ENCODE data around the gene PLOD2. TPM values are rescaled to one million over a fixed set of nuclear protein-coding genes. Genes with fewer than 3 reads are reported as not detected.

PLOD2 gene
- total and polyA plus RNA-seq, 4 donors: 18.6 to 57.0 (median 24.3) TPM

DNA sequence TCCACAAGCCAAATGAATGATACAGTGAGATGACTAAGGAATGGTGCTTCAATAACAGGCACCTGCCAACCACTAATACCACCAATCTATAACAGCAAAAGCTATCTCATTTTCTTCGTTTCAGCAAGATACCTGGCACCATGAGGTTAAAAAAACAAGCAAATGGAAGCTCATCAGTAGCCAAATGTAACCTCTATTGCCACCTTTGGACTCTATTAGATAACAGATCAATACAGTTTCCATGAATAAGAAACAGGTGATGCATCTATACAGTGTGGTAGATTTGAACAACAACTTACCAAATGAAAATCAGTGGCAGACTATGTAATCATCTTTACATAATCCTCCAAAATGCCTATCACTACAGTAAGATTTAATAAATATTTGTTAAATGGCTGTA lies 32.8 kb downstream of the PLOD2 start:
- peaks cover 2 to 32% (median 19%) of the 10 kb centered on the region in 4 donors for H3K4me1 ChIP-seq (ENCODE audit: control insufficient read depth in 4 of 4, insufficient read depth in 4 of 4, low read length in 3 of 4)
- H3K4me3 ChIP-seq (ENCODE audit: low read depth in 1 of 3, low read length in 3 of 3): no peak overlapping the region
- WGBS: 28% methylated on average over 1 of the region's 1 CpG
- no peak for DNase-seq (ENCODE audit: low spot score)
- no peaks in the 10 kb centered on the region for H3K9me3 ChIP-seq (ENCODE audit: control insufficient read depth in 4 of 4, low read length in 3 of 4)
- H3K36me3 ChIP-seq (ENCODE audit: control insufficient read depth in 4 of 4, insufficient read depth in 3 of 4, low read depth in 1 of 4, low read length in 3 of 4): no peaks in the 10 kb centered on the region
- H3K27me3 ChIP-seq (ENCODE audit: control insufficient read depth in 4 of 4, insufficient read depth in 4 of 4, low read length in 3 of 4): no peaks in the 10 kb centered on the region
- H3K27ac ChIP-seq (ENCODE audit: low read depth in 1 of 2, low read length in 2 of 2): peak overlapping the region; percentile 52 to 62
- no peak overlapping the region for H3K9ac ChIP-seq (ENCODE audit: low read depth in 1 of 2, low read length in 2 of 2)
- TF ChIP-seq NR2F2 (IDR thresholded peaks at IDR 0.05) (no peak), EGR1 (IDR thresholded peaks at IDR 0.05; ENCODE audit: low read depth in 2 of 2) (no peak), JUND (IDR thresholded peaks at IDR 0.05) (no peak), TAF1 (conservative IDR thresholded peaks at IDR 0.05) (no peak), FOXA1 (IDR thresholded peaks at IDR 0.05) (no peak), YY1 (IDR thresholded peaks at IDR 0.05) (peak; percentile 35), GABPA (IDR thresholded peaks at IDR 0.05 in 1 of 2, conservative IDR thresholded peaks at IDR 0.05 in 1 of 2) (no peak), SP1 (IDR thresholded peaks at IDR 0.05) (peak; percentile 58), HNF4G (IDR thresholded peaks at IDR 0.05) (peak; percentile 73), RAD21 (IDR thresholded peaks at IDR 0.05) (peak in 1 of 2 donors; percentile 15), FOXA2 (IDR thresholded peaks at IDR 0.05) (no peak), RXRA (IDR thresholded peaks at IDR 0.05) (peak; percentile 18 to 70), HNF4A (conservative IDR thresholded peaks at IDR 0.05) (peak; percentile 58 to 83)
- TF ChIP-seq, protein P1, sequence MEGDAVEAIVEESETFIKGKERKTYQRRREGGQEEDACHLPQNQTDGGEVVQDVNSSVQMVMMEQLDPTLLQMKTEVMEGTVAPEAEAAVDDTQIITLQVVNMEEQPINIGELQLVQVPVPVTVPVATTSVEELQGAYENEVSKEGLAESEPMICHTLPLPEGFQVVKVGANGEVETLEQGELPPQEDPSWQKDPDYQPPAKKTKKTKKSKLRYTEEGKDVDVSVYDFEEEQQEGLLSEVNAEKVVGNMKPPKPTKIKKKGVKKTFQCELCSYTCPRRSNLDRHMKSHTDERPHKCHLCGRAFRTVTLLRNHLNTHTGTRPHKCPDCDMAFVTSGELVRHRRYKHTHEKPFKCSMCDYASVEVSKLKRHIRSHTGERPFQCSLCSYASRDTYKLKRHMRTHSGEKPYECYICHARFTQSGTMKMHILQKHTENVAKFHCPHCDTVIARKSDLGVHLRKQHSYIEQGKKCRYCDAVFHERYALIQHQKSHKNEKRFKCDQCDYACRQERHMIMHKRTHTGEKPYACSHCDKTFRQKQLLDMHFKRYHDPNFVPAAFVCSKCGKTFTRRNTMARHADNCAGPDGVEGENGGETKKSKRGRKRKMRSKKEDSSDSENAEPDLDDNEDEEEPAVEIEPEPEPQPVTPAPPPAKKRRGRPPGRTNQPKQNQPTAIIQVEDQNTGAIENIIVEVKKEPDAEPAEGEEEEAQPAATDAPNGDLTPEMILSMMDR (IDR thresholded peaks at IDR 0.05; ENCODE audit: low read depth, low read length, missing input control): no peak
- TF ChIP-seq, protein P2, sequence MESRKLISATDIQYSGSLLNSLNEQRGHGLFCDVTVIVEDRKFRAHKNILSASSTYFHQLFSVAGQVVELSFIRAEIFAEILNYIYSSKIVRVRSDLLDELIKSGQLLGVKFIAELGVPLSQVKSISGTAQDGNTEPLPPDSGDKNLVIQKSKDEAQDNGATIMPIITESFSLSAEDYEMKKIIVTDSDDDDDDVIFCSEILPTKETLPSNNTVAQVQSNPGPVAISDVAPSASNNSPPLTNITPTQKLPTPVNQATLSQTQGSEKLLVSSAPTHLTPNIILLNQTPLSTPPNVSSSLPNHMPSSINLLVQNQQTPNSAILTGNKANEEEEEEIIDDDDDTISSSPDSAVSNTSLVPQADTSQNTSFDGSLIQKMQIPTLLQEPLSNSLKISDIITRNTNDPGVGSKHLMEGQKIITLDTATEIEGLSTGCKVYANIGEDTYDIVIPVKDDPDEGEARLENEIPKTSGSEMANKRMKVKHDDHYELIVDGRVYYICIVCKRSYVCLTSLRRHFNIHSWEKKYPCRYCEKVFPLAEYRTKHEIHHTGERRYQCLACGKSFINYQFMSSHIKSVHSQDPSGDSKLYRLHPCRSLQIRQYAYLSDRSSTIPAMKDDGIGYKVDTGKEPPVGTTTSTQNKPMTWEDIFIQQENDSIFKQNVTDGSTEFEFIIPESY (IDR thresholded peaks at IDR 0.05): no peak
- TF ChIP-seq, protein P3, sequence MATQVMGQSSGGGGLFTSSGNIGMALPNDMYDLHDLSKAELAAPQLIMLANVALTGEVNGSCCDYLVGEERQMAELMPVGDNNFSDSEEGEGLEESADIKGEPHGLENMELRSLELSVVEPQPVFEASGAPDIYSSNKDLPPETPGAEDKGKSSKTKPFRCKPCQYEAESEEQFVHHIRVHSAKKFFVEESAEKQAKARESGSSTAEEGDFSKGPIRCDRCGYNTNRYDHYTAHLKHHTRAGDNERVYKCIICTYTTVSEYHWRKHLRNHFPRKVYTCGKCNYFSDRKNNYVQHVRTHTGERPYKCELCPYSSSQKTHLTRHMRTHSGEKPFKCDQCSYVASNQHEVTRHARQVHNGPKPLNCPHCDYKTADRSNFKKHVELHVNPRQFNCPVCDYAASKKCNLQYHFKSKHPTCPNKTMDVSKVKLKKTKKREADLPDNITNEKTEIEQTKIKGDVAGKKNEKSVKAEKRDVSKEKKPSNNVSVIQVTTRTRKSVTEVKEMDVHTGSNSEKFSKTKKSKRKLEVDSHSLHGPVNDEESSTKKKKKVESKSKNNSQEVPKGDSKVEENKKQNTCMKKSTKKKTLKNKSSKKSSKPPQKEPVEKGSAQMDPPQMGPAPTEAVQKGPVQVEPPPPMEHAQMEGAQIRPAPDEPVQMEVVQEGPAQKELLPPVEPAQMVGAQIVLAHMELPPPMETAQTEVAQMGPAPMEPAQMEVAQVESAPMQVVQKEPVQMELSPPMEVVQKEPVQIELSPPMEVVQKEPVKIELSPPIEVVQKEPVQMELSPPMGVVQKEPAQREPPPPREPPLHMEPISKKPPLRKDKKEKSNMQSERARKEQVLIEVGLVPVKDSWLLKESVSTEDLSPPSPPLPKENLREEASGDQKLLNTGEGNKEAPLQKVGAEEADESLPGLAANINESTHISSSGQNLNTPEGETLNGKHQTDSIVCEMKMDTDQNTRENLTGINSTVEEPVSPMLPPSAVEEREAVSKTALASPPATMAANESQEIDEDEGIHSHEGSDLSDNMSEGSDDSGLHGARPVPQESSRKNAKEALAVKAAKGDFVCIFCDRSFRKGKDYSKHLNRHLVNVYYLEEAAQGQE (IDR thresholded peaks at IDR 0.05): no peak
- TF ChIP-seq, protein P4, sequence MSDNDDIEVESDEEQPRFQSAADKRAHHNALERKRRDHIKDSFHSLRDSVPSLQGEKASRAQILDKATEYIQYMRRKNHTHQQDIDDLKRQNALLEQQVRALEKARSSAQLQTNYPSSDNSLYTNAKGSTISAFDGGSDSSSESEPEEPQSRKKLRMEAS (IDR thresholded peaks at IDR 0.05): no peak
- TF ChIP-seq, protein P5, sequence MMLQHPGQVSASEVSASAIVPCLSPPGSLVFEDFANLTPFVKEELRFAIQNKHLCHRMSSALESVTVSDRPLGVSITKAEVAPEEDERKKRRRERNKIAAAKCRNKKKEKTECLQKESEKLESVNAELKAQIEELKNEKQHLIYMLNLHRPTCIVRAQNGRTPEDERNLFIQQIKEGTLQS (IDR thresholded peaks at IDR 0.05): no peak

All from liver (tissue), 9 donors.